ENCODE results near the gene CD300LG. TPM values are rescaled to one million over a fixed set of nuclear protein-coding genes. Genes with fewer than 3 reads are reported as not detected.

Gene CD300LG
- total RNA-seq, 1 experiment from 2014 or later: not detected

- ChIA-PET POLR2A (no interaction called here), CTCF (no interaction called here)
- peaks cover 4 to 24% of the 10 kb centered on the region in 2 experiments; a peak in 3 of 4 replicates for H3K36me3 ChIP-seq (ENCODE audit: control insufficient read depth in 1 of 2, insufficient read depth in 2 of 2, low read length in 2 of 2)
Observed at GRCh38 chr17:43814714-43815113, 32.3 kb upstream of the CD300LG start.

GRCh38 chr17:43816336-43817320, 30.3 kb upstream of the CD300LG start:
- RAD21 ChIA-PET (ENCODE audit: low non-redundant PET in 1 of 2, low total read pairs in 2 of 2, uncharacterized antibody in 2 of 2, unreplicated experiment in 2 of 2): no interaction called here
- DNase-seq (ENCODE audit: low read depth, low spot score) (no peak), ATAC-seq (no peak)
- Histone ChIP-seq H3K4me1 (ENCODE audit: control insufficient read depth in 1 of 2, insufficient read depth in 2 of 2, low read length in 2 of 2) (peaks cover 0 to 9% of the 10 kb centered on the region in 2 experiments; a peak in 1 of 4 replicates), H3K79me2 (ENCODE audit: insufficient read depth, low read length) (no peaks in the 10 kb centered on the region), H4K20me1 (ENCODE audit: insufficient read depth) (no peaks in the 10 kb centered on the region), H3K4me2 (ENCODE audit: low read length) (no peak overlapping the region), H3K36me3 (ENCODE audit: control insufficient read depth in 1 of 2, insufficient read depth in 2 of 2, low read length in 2 of 2) (peaks cover 4 to 20% of the 10 kb centered on the region in 2 experiments; a peak in 3 of 4 replicates), H3K27ac (ENCODE audit: low read depth, low read length) (no peak overlapping the region), H3K4me3 (replicated peaks in 1 of 2; ENCODE audit: low read depth in 1 of 2, low read length in 2 of 2) (no peak overlapping the region), H3K27me3 (ENCODE audit: insufficient read depth, low read length) (no peaks in the 10 kb centered on the region), H3K9me2 (ENCODE audit: insufficient read depth) (no peaks in the 10 kb centered on the region), H3K9me3 (ENCODE audit: control insufficient read depth in 1 of 2, insufficient read depth in 1 of 2, low read depth in 1 of 2, low read length in 2 of 2) (no peaks in the 10 kb centered on the region), H3K9ac (ENCODE audit: low read length) (no peak overlapping the region), H2AFZ (ENCODE audit: low read depth, low read length, poor library complexity, severe bottlenecking) (no peak overlapping the region)
- BruUV-seq (replicated peaks): no TSS peak
- TF ChIP-seq ELF1 (IDR thresholded peaks at IDR 0.05; ENCODE audit: borderline replicate concordance, low read depth) (no peak), SRF (IDR thresholded peaks at IDR 0.05; ENCODE audit: low read depth) (no peak)
- CTCF ChIA-PET: no interaction called here
- POLR2A ChIA-PET: no interaction called here
- intact Hi-C loops (cut with micrococcal nuclease): no loop called here

More at GRCh38 chr17:43814714-43815113, 32.3 kb upstream of the CD300LG start:
- Histone ChIP-seq H3K9me2 (ENCODE audit: insufficient read depth) (no peaks in the 10 kb centered on the region), H2AFZ (ENCODE audit: low read depth, low read length, poor library complexity, severe bottlenecking) (no peak overlapping the region), H3K4me1 (ENCODE audit: control insufficient read depth in 1 of 2, insufficient read depth in 2 of 2, low read length in 2 of 2) (peaks cover 0 to 9% of the 10 kb centered on the region in 2 experiments; a peak in 1 of 4 replicates), H3K27me3 (ENCODE audit: insufficient read depth, low read length) (no peaks in the 10 kb centered on the region), H3K4me3 (replicated peaks in 1 of 2; ENCODE audit: low read depth in 1 of 2, low read length in 2 of 2) (no peak overlapping the region), H4K20me1 (ENCODE audit: insufficient read depth) (no peaks in the 10 kb centered on the region), H3K9me3 (ENCODE audit: control insufficient read depth in 1 of 2, insufficient read depth in 1 of 2, low read depth in 1 of 2, low read length in 2 of 2) (no peaks in the 10 kb centered on the region), H3K79me2 (ENCODE audit: insufficient read depth, low read length) (no peaks in the 10 kb centered on the region), H3K4me2 (ENCODE audit: low read length) (no peak overlapping the region), H3K27ac (ENCODE audit: low read depth, low read length) (no peak overlapping the region), H3K9ac (ENCODE audit: low read length) (no peak overlapping the region)
- TF ChIP-seq TCF7L2 (IDR thresholded peaks at IDR 0.05; ENCODE audit: borderline replicate concordance, extremely low read depth, insufficient read depth, insufficient read length): no peak
- no peak for TF ChIP-seq POLR2A (IDR thresholded peaks at IDR 0.05; ENCODE audit: borderline replicate concordance, extremely low read depth, insufficient read depth, insufficient read length)
- no peak for TF ChIP-seq EGR1 (IDR thresholded peaks at IDR 0.05; ENCODE audit: low read depth)
- TF ChIP-seq JUND (IDR thresholded peaks at IDR 0.05): no peak
- no peak for TF ChIP-seq YY1 (IDR thresholded peaks at IDR 0.05; ENCODE audit: extremely low read depth, insufficient replicate concordance, low read depth, low read length)
- ATAC-seq: no peak
- intact Hi-C loops (cut with micrococcal nuclease): no loop called here
- no TSS peak for BruUV-seq (replicated peaks)
- no peak for DNase-seq (ENCODE audit: low read depth, low spot score)
- RAD21 ChIA-PET (ENCODE audit: low non-redundant PET in 1 of 2, low total read pairs in 2 of 2, uncharacterized antibody in 2 of 2, unreplicated experiment in 2 of 2): no interaction called here
